CD4-positive, alpha-beta T cell treated with Interleukin-6 for 4 hours (primary cell): ENCODE results near the gene FLACC1.
"Not testable (repeated sequence)": the region's sequence is repeated elsewhere in the genome, so short reads cannot be mapped to it uniquely, and the experiment has no call there.

Experiments used
- DNase-seq: peaks from one replicate; pipeline ENCODE4 v3.0.0-alpha.2; 2020; ENCODE audit warnings: mixed read lengths

Gene FLACC1

GRCh38 chr2:201250741-201251140 is 106.4 kb downstream of the FLACC1 start:
- DNase-seq = no peak

- no peak for DNase-seq
Measured at GRCh38 chr2:201249889-201250288, 107.3 kb downstream of the FLACC1 start.

DNA sequence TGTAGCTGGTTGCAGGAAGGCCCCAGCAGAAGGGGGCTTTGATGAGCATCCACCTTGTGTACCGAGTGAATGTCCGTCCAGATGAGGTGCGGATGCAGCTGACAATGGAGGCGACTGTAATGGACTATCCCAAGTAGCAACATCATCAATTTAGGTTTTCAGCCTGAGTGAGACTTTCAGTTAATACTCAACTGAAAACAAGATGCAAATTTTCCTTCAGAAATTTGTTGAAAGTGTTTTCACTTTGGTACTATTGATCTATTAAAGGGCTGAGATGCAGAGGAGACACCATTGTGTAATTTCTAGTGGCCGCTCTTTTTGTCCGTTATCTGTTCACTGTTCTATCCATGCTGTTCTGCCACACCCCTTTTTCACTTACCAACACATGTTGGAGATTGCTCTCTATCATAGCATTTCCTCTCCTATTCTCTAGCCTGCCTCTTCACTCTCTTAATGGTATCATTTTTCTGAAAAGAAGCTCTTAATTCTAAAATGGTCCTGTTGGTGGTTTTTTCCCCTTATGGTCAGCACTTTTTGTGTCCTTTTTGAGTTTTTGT is 108.8 kb downstream of the FLACC1 start:
- DNase-seq = no peak

- no peak for DNase-seq
Measured at GRCh38 chr2:201246280-201246679, 110.9 kb downstream of the FLACC1 start.

DNA sequence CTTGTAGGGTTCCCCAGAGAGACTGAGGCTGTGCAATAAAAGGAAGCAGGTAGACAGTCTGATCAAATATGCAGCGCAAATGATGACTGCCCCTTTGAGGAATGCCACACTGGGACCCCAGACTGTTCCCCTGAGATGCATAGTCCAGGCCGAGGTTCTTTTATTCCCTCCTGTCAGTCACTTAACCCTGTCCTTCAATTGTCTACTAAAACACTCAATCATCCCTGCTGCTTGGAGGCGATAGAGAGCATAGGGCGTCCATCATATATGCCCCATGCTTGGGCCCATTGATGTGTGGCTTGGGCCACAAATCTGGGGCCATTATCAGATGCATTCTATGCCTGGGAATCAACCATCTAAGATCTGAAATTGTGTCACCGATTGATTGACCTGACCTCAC is 112.3 kb downstream of the FLACC1 start:
- no peak for DNase-seq

- DNase-seq = peak; percentile 33
Measured at GRCh38 chr2:201242571-201243277, 114.4 kb downstream of the FLACC1 start.

DNA sequence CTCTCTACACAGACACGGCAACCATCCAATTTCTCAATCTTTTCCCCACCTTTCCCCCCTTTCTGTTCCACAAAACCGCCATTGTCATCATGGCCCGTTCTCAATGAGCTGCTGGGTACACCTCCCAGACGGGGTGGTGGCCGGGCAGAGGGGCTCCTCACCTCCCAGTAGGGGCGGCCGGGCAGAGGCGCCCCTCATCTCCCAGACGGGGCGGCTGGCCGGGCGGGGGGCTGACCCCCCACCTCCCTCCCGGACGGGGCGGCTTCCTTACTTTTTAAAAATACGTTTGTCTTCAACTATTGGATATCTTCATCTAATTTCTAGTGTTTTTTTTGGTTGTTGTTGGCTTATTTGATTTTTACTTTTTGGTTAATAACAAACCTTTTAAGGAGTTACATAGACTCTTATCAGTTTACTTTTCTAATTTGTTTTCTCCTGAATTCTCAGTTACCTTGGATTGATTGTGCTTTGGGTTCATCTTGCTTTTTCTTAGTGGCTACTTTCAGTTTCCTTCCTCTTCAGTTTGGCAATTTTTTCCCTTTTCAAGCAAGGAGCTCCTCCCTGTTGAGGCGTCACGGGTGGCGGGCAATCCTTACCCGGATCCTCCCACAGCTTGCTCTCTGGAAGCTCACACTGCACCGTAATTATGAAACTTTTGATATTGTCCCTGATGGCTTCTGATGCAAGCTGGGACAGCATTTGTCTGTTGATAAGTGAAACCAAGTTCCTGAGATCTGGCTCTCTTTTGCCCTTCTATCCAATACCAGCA is 117.8 kb downstream of the FLACC1 start:
- not testable (repeated sequence) for DNase-seq
